ENCODE data around the gene SLC8A1.

The SLC8A1 gene

DNA sequence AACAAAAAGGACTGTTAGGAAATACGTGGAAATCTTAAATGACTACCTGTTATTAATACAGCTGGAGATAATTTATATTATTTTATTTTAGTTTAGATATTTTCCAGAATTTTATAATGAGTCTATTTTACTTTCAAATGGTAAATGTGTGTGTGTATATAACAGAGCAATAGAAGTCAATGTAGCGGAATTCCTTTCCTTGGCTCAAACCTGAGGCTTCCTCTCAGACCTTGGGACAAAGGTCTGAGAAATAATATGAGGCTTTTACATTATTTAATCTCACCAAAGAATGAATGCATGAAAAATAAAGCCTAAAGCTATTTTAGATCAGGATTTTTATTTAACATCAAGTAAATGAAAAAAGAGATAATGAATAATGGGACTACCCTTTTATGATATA lies 65.7 kb downstream of the SLC8A1 start:
- no peak for DNase-seq (ENCODE audit: low read depth)

GRCh38 chr2:40384714-40385113 lies 67.2 kb downstream of the SLC8A1 start:
- peak; percentile 73 for DNase-seq (ENCODE audit: low read depth)

DNA sequence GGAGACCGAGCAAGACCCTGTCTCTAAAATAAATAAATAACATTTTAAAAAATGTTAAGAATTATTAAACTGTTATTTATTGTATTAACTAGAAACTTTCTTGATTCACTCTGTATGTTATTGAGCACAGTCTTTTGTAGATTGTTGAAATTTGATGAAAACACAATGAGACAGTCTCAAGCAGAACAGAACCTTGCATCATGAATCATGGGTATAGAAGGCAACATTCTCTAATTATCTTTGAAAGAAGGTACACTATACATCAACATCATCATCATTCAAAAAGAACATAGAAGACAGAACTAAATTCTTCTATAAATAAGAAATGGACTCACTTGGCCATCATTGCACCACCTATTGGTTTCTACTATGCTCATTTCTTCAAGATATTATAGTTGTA lies 67.7 kb downstream of the SLC8A1 start:
- no peak for DNase-seq (ENCODE audit: low read depth)

GRCh38 chr2:40380721-40381120 lies 71.2 kb downstream of the SLC8A1 start:
- no peak for DNase-seq (ENCODE audit: low read depth)

DNA sequence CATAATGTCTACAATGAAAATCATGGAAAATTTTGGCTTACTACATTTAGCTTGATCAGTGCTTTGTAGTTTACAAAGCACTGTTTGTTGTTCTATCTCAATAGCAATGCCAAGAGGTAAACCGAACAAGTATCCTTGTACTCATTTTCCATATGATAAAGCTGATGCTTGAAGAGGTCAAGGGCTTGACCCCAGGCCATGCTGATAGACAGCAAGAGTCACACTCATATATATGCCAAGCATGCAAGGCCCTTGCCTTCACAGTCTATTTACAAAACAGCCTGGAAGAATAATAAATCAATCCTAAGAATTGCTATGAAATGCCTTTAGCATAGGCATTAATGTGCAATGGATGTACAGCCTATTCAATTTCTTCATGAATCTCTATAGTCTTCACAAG lies 71.8 kb downstream of the SLC8A1 start:
- no peak for DNase-seq (ENCODE audit: low read depth)

DNA sequence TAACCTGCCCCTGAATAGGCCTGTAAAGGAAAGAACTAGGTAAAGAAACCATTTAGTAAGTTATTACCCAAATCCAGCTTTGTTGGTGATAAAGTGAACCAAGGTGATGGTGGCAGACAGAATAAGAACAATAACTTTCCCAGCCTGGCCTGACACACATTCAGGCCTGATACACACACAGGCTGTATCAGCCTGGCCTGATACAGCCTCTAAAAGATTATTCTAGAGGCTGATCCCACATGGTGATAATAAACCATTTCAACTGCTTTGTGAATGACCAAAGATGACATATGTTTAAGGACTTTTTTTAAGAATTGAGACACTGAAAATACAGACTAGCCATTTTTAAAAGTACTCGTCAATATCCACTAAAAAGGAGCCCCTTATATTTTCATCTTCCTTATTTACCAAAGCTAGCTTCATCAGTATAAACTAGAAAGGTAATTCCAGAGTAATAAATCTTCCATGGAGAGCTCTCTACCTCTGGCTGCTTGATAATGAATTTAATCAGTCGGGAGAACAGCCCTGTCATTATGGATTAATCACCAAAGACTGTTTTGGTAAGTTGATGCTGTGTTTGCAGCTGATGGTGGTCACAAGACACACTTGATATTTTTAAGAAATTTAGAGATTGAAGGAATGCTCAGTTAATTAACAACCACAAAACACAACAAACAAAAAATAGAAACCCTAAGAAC lies 77.2 kb downstream of the SLC8A1 start:
- DNase-seq (ENCODE audit: low read depth): no peak

- DNase-seq (ENCODE audit: low read depth): no peak
These were observed 78.8 kb downstream of the SLC8A1 start for GRCh38 chr2:40373111-40373510.

DNA sequence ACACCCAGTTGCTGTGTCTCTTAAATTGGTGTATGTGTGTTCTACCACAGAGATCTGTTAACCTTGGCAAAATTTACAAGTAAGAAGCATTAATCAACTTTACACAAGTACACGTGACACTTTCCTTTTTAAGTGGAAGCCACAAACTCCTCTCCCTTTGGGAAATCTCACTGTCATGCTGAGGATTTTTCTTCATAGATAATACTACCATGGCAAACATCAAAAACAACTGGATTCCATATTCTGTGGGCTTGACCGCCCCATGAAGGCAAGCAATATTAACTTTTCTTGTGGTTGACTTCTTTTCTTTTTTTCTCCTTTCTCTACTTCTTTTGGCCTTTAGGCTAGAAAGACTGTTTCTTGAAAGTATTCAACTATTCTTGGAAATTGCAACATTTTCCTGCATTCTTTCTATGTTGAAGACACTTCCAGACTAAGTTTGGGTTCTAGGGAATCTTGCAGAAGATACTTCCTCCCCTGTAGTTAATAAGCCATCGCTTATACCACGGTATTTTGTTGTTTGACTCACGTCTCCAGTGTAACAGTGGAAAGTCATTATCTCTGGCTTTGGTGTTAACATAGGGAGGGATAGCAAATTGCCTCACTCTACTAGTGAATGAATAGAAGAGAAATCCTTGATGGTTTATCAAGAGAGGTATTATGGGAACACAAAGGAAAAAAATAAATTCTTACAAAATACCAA lies 79.5 kb downstream of the SLC8A1 start:
- no peak for DNase-seq (ENCODE audit: low read depth)

DNA sequence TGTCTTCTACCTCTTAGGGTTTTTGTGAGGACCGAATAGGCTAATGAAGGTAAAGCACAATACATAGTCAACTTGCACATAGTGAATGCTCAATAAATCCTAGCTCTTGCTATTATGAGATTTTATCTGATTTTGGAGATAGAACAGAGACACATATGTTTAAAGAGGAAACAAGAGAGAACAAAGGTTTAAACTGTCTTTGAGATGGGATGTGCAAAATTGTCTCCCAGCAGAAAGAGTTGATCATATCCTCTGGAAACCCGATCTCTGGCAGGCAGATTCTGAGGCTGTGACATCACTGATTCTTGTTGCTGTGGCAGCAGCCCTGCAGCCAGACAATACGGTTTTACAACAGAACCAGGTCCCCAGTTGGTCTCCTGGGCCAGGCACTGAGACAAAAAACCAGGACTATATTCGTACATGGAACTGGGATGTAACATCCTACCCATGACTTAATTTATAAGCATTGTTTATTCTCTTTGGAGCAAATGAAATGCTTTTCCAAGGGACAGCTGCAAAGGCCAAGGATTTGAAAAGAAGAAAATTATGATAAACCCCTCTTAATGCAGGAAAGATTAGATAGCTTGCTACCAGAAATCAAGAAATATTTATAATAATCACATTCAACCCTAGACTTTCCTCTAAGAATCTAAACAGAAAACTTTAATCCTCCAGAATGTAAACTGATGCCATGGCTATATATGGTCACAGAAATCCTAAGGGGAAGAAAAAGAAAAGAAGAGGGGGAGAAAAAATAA lies 80.2 kb downstream of the SLC8A1 start:
- DNase-seq (ENCODE audit: low read depth): peak; percentile 77

DNA sequence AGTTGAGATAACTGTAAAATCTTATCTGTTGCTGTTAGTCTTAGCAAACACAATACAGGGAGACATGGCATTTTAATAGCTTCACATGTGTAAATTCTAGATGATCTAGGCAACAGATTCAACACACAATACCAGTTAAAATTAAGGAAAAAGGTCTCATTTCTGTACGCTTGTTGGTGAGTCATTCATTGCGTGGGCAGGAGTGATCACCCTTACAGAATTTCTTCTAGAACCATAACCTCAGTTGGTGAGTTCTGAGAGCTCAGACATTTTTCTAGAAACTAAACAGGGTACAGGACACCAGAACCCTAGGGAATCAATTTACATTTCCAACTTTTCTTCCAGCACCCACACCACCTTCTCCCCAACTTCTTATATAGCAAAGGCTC lies 81.9 kb downstream of the SLC8A1 start:
- peak; percentile 77 for DNase-seq (ENCODE audit: low read depth)

DNA sequence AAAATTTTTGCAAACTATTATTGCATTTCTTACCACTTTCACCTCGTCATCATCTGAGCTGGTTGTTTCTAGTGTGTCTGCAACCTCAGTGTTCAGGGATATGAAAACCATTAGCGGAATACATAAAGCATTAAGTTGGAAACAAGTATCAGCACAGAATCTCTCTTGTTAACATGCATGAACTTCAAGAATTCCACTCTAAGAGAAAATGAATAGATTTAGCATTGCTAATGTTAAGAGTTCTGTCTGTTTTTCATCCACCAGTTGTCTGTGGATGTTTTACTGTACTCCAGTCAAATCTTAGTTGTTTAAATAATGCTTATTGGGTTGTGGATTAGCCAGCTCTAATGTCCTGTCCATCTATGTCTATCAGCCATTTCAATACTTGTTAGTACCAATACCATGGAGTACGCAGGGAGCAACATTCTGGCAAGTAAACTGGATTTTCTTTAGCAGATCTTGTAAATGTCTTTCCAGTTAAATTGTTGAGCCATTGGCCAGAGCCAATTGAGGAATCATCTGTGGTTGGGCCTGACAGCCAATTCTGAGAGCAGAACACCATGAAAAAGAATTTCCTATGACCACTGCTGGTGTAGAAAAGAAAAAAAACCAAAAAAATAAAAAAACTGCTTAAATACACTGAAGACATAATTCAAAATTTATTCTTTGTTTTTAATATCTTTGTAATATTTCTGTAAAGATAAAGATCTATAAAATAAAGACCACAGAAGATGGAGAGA lies 82.5 kb downstream of the SLC8A1 start:
- no peak for DNase-seq (ENCODE audit: low read depth)

- DNase-seq (ENCODE audit: low read depth): peak; percentile 87
These were observed 84.2 kb downstream of the SLC8A1 start for GRCh38 chr2:40367652-40368051.

- no peak for DNase-seq (ENCODE audit: low read depth)
These were observed 84.9 kb downstream of the SLC8A1 start for GRCh38 chr2:40367032-40367431.

DNA sequence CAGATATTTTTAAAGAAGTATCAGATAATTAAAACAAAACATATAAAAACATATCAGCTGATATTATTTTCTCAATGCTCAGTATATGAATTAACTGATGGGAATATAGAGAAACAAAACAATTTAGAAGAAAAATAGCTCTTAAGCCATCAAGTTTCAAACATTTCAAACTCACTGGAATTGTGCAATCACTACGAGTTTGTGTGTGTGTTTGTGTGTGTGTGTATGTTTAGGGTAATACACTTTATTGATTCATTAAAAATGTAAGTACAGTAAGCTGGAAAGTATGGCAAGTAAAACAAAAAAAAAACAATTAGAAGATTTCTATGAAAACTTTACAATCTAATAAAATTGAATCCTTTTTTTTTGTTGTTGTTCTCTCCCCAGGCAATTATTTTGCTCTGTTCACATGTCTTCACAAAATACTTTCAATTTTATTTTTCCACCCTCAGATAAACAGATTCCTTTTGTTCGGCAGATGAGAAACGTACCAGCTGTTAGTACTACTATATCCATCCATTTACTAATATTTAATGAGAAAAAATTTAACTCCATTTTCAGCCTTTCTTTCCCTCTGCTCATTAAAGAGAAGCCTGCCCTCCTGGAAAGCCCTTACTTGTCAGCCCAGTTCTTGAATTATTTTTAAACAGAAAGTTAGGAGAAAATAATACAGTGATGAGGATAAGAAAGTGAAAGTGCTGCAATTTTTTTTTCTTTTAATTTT lies 87.6 kb downstream of the SLC8A1 start:
- peak; percentile 37 for DNase-seq (ENCODE audit: low read depth)

GRCh38 chr2:40363631-40364030 lies 88.3 kb downstream of the SLC8A1 start:
- DNase-seq (ENCODE audit: low read depth): peak; percentile 68

GRCh38 chr2:40363231-40363630 lies 88.7 kb downstream of the SLC8A1 start:
- peak; percentile 38 for DNase-seq (ENCODE audit: low read depth)

DNA sequence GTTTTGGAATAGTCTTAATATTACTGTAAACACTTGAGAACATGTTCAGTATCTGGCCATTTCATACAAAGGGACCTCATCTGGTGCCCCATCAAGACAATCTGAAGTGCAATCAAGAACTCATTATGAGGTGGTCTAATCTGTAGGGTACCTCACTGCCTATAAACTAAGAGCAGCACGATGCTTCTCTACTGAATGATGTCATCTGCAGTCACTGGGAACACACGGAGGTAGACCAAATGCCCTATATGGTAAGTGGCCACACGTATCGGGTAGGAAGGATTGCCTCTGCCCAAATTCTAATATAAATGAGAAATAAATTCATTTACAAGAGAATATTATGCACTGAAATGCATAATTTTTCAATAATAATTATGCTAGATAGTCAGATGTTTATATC lies 90.4 kb downstream of the SLC8A1 start:
- no peak for DNase-seq (ENCODE audit: low read depth)

GRCh38 chr2:40360652-40361051 lies 91.2 kb downstream of the SLC8A1 start:
- no peak for DNase-seq (ENCODE audit: low read depth)

GRCh38 chr2:40359811-40360210 lies 92.1 kb downstream of the SLC8A1 start:
- no peak for DNase-seq (ENCODE audit: low read depth)

DNA sequence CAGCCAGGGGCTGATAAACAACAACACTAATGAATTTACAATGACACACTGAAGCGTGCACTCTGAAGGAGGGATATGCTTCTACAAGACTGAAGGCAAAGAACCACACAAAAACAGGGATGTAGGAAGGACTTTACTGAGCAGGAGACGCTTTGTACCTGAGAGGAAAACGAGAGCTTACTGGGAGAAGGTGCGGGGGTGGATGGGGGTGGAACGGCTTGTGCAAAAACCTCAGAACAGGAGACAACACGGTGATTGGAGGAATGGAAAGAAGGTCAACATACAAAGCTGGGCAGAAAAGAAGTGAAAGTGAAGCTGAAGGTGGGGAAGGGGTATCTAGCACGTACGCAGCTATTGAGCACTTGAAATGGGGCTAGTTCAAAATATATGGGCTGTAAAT lies 93.1 kb downstream of the SLC8A1 start:
- DNase-seq (ENCODE audit: low read depth): no peak

GRCh38 chr2:40357667-40358066 lies 94.2 kb downstream of the SLC8A1 start:
- no peak for DNase-seq (ENCODE audit: low read depth)

DNA sequence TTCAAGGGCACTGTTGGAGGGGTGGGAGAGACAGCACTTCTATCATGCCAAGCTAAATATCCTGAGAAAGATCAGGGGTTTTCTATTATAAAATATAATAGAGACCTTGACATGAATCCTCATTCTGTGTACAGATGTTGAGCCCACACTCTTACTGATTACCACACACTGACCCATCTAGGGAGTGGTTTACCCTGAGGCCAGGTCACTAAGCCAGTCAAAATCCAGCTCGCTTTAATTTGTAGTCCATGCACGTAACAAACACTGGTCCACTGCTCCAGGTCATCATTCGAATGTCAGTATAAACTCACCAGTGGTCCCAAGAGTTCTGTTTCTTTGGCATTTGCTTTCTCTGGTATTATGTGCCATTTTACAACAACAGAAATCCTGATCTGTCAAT lies 96.4 kb downstream of the SLC8A1 start:
- DNase-seq (ENCODE audit: low read depth): no peak

All from ELR (cell line).